Muscle of arm (tissue), 12 donors: Measurements from ENCODE around the gene ATRNL1. TPM values are rescaled to one million over a fixed set of nuclear protein-coding genes. Genes with fewer than 3 reads are reported as not detected.

Experiments
- DNase-seq: peaks from one replicate; pipeline ENCODE4 v3.0.0-alpha.2; 2013
- polyA plus RNA-seq, 12 donors: library from polyadenylated mRNA; unstranded; fragments of 120-200 nt; gene quantifications; one replicate each; pipeline ENCODE4 v1.2.1, GENCODE V29; 2013; ENCODE audit not compliant: insufficient read length in 12 of 12

ATRNL1 gene
- polyA plus RNA-seq, 12 donors = 0.73 to 4.1 (median 1.2) TPM; not detected in 2

GRCh38 chr10:115833119-115833518 is 740.0 kb downstream of the ATRNL1 start:
- no peak for DNase-seq

GRCh38 chr10:115844591-115844990 is 751.4 kb downstream of the ATRNL1 start:
- DNase-seq = no peak

- DNase-seq = no peak
Measured at GRCh38 chr10:115845921-115846320, 752.8 kb downstream of the ATRNL1 start.

- DNase-seq = no peak
Measured at GRCh38 chr10:115846528-115846927, 753.4 kb downstream of the ATRNL1 start.

GRCh38 chr10:115849197-115849596 is 756.0 kb downstream of the ATRNL1 start:
- no peak for DNase-seq

GRCh38 chr10:115850666-115851065 is 757.5 kb downstream of the ATRNL1 start:
- DNase-seq = no peak

- DNase-seq = no peak
Measured at GRCh38 chr10:115851695-115852094, 758.5 kb downstream of the ATRNL1 start.

- DNase-seq = no peak
Measured at GRCh38 chr10:115854740-115855435, 761.7 kb downstream of the ATRNL1 start.

GRCh38 chr10:115856580-115856979 is 763.4 kb downstream of the ATRNL1 start:
- no peak for DNase-seq

GRCh38 chr10:115857856-115858255 is 764.7 kb downstream of the ATRNL1 start:
- no peak for DNase-seq

- no peak for DNase-seq
Measured at GRCh38 chr10:115860182-115861107, 767.3 kb downstream of the ATRNL1 start.

GRCh38 chr10:115861455-115861854 is 768.3 kb downstream of the ATRNL1 start:
- no peak for DNase-seq

- DNase-seq = no peak
Measured at GRCh38 chr10:115861864-115862263, 768.7 kb downstream of the ATRNL1 start.

GRCh38 chr10:115866174-115866573 is 773.0 kb downstream of the ATRNL1 start:
- DNase-seq = no peak

- no peak for DNase-seq
Measured at GRCh38 chr10:115866691-115867090, 773.5 kb downstream of the ATRNL1 start.

- DNase-seq = no peak
Measured at GRCh38 chr10:115867305-115867704, 774.1 kb downstream of the ATRNL1 start.

- no peak for DNase-seq
Measured at GRCh38 chr10:115871855-115872254, 778.7 kb downstream of the ATRNL1 start.

- DNase-seq = no peak
Measured at GRCh38 chr10:115875172-115875571, 782.0 kb downstream of the ATRNL1 start.

GRCh38 chr10:115879372-115880089 is 786.4 kb downstream of the ATRNL1 start:
- DNase-seq = peak; percentile 10

- no peak for DNase-seq
Measured at GRCh38 chr10:115882021-115882420, 788.9 kb downstream of the ATRNL1 start.

- DNase-seq = no peak
Measured at GRCh38 chr10:115883372-115883771, 790.2 kb downstream of the ATRNL1 start.

GRCh38 chr10:115884331-115884730 is 791.2 kb downstream of the ATRNL1 start:
- DNase-seq = no peak
